NCI-H2029 (cell line): ENCODE measurements around the gene TBL1XR1.
"Not testable (repeated sequence)": the region's sequence is repeated elsewhere in the genome, so short reads cannot be mapped to it uniquely, and the experiment has no call there.

ENCODE experiments used
- DNase-seq: peaks from one replicate; lab custom pipeline; 2025; lab: John Stamatoyannopoulos, UW

Gene TBL1XR1

GRCh38 chr3:177013681-177014280, 183.5 kb downstream of the TBL1XR1 start:
- no peak for DNase-seq

DNA sequence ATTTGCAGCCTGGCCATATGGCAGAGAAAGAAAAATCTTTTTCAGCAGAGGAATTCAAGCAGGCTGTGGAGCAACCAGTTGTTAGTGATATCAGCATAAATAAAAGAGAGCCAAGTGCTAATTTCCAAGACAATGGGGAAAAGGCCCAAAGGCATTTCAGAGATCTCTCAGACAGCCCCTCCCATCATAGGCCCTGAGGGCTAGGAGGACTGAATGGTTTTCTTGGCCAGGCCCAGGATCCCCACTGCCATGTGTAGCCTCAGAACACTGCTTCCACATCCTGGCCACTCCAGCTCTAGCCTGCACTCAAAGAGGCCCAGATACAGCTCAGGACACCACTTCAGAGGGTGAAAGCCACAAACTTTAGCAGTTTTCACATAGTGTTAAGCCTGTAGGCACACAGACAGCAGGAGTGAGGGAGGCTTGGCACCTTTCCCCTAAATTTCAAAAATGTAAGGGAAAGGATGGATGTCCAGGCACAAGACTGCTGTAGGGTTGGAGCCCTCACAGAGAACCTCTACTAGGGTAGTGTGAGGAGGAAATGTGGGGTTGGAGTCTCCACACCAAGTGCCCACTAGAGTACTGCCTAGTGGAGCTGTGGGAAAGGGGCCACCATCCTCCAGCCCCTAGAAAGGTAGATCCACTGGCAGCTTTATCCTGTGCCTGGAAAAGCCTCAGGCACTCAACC, 191.4 kb downstream of the TBL1XR1 start:
- no peak for DNase-seq

GRCh38 chr3:177000159-177000558, 197.1 kb downstream of the TBL1XR1 start:
- not testable (repeated sequence) for DNase-seq

DNA sequence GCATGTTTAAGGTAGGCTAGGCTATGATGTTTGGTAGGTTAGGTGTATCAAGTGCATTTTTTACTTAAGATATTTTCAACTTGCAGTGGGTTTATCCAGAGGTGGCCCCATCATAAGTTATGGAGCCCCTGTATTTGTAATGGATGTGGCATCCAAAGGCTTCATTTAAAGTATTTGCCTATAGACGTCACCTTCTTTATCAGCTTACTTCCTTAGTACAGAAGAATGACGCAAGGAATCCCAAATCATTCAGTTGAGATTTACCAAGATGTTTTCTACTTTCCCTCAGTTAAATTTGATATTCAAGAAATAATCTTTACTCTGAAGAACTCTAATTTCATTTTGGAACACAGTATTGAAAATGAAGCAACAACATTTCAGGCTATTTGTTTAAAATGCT, 201.3 kb downstream of the TBL1XR1 start:
- DNase-seq: no peak

DNA sequence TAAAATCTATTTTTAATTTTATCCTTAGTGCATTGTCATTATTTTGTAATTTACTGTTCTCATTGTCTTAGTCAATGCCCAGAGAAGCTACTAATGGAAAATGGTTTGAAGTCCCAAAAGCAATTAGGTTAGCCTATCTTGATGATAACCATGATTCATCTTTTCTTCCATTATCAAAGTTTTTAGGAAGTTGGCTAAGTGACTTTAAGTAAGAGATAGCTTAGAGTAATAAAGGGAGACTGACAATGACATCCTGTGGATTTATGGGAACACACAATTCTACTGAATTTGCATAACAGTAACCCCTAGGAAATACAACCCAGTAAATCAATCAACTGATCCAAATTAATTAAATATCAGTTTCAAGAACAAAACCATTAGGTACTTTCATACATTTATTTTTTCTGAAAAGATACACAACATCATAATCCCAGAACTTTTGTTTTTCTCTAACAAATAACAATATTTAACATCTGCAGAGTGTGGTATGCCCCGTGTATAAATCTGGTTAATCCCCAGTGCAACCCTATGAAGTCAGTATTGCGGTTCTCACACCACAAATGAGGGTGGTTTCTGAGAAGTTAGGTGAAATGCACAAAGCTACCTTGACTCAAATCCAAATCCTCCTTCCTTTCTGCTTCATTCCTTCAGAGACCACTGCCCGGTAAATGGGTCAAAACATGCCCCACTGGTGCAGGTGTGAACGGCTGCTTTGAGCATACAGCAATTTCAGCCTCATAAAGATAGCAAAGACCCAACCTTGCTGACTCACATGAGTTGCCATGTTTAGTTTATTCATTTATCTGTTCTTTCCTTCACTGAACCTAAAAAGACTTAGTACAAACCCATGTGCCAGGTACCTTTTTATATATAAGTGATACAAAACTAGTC, 202.1 kb downstream of the TBL1XR1 start:
- no peak for DNase-seq

- DNase-seq: no peak
These were observed 202.9 kb downstream of the TBL1XR1 start for GRCh38 chr3:176994393-176994792.

- DNase-seq: no peak
These were observed 204.3 kb downstream of the TBL1XR1 start for GRCh38 chr3:176992978-176993377.

DNA sequence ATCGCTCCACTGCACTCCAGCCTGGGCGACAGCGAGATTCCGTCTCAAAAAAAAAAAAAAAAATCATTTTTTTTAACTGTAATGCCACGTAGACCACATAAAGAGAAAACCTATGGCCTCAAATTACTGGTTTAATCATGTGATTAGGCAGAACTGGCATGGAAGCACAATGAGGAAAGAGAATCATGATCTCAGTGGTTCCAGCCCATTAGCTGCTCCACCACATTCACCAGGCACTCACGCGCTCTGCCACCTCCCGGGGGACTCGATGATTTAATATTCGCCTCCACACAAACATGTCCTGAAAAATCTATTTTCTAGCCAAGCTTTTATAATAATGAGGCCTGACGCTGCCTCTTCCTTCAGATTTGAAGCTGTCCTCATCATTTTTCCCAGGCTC, 204.7 kb downstream of the TBL1XR1 start:
- no peak for DNase-seq

DNA sequence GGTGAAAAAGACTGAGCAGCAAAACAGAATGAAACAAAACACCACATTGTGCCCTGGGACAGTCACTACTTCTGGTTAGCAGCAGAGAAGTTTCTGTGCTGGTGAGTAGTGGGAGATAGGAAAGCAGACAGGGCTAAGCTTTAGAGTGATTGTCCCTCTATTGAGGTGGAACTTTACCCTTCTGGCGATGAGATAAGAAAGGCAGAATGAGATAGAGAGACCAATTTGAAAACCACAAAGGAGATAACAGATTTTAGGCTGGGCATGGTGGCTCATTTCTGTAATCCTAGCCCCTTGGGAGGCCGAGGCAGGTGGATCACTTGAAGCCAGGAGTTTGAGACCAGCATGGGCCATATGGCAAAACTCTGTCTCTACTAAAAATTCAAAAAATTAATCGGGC, 208.5 kb downstream of the TBL1XR1 start:
- no peak for DNase-seq

DNA sequence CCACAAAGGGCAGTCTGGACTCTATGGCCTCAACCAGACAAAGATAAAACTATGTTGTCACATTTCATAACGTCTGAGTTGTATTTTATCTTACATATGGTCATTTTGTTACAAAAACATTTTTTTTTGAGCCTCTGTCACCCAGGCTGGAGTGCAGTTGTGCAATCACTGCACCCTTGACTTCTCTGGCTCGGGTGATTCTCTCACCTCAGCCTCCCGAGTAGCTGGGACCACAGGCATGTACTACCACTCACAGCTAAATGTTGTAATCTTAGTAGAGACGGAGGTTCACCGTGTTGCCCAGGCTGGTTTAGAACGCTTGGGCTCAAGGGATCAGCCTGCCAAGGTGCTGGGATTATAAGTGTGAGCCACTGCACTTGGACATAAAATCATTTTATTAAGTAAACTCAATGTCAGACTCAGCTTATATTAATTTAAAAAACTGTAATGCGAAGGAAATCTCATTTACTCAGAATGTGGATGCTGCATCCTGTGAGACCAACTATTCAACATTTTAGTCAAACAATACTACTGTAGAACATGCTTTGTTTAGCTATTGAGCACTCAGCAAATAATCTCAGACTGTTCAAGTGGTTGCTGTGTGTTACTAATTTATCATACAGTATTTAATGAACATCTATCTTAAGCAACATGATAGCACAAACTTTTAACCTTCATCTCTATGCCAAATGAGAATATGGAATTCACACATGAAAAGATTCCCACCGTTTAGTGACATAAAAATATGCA, 209.2 kb downstream of the TBL1XR1 start:
- DNase-seq: no peak

DNA sequence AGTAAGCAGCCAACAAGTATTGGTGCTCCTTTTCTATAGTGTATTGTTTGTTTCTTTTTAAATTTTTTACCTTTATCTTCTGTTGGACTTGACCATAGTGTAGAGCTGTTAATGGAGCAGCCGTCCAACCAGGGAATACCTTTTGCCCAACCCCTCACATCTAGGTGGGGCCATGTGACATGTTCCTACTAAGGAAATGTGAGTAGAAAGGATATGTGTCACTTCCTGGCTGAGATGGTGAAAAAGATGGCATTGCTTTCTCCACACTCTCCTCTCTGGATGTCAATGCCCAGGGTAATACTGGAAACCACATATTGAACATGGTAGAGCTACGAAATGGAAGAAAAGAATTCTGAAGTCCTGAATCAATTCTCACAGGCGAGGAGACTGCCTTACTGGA, 218.8 kb downstream of the TBL1XR1 start:
- no peak for DNase-seq

- no peak for DNase-seq
These were observed 220.0 kb downstream of the TBL1XR1 start for GRCh38 chr3:176977331-176977730.

DNA sequence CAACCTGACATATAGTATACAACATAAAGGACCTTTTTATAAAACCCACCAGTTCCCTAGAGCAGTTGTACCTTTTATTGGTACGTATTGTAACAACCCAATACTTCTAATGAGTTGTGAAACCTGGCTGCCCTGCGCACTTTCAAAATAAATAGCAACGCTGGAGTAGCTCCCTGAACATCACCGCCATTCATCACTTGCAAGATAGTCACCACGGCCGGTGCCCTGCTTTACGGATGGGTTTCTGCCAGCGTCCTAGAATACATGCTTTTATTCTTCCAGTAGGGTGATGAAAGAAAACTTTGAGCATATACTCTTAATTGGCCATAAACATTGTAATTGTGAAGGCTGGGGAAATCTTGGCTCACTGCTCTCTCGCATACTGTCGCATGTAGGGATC, 220.7 kb downstream of the TBL1XR1 start:
- DNase-seq: no peak

DNA sequence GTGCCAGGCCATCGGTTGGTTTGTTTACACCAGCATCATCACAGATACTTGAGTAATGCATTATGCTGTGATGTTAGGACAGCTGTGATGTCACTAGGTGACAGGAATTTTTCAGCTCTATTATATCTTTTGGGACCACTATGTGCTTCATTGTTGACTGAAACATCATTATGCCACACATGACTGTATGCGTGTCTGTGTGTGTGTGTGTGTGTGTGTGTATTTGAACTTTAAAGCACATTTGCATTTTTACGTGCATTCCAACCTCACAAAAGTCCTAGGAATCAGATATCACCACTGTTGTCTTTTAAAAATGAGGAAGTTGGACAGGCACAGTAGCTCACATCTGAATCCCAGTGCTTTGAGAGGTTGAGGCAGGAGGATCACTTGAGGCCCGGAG, 223.0 kb downstream of the TBL1XR1 start:
- peak; percentile 15 for DNase-seq

DNA sequence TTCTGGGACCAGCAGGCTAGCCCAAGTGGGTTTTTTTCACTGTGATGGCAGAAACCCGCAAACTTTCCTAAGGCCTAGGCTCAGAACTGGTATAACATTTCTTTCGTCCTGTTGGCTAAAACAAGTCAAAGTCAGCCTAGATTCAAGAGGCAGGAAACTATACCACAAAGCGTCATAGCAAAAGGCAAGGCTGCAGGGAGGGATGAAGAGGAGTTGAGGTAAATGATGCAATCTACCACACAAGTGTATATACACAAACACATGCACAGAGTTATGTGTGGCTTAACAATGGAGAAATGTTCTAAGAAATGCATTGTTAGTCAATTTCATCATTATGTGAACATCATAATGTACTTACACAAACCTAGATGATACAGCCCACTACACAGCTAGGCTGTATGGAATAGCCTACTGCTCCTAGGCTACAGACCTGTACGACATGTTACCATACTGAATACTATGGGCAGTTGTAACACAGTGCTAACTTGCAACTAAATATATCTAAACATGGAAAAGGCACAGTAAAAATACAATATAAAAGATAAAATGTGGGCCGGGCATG, 225.6 kb downstream of the TBL1XR1 start:
- DNase-seq: no peak

- DNase-seq: no peak
These were observed 226.5 kb downstream of the TBL1XR1 start for GRCh38 chr3:176970770-176971169.

DNA sequence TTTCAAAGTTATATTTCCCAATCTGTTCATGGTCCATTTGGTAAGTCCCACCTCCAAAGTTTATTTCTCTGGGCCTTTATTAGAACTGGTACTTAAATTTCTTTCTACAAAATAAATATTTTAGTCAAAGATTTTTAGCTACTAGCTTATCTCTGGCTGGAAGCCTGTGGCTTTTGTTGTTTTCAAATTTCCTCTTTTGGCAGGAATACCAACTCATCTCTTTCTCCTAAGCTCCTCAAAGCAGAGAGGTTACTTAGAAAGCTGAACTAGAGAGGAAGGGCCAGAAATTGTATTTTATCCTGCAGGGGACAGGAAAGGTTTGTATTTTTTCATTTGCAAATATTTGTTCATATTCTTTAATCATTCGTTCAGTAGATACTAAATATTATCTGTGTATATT, 227.8 kb downstream of the TBL1XR1 start:
- no peak for DNase-seq
